Stimulated activated CD8-positive, alpha-beta memory T cell treated with anti-CD3 and anti-CD28 coated beads, Interleukin-2, amount 100 ng/mL, for 1 hour (primary cell): ENCODE results near the gene SMIM44.

Source experiments
- DNase-seq, 2 donors: peaks; one replicate each; pipeline ENCODE4 v3.0.0-alpha.2; 2020; ENCODE audit warnings: low read depth in 2 of 2

The SMIM44 gene

GRCh38 chr19:3434630-3435553 is 48.3 kb downstream of the SMIM44 start:
- peak; percentile 89 to 90 for DNase-seq

DNA sequence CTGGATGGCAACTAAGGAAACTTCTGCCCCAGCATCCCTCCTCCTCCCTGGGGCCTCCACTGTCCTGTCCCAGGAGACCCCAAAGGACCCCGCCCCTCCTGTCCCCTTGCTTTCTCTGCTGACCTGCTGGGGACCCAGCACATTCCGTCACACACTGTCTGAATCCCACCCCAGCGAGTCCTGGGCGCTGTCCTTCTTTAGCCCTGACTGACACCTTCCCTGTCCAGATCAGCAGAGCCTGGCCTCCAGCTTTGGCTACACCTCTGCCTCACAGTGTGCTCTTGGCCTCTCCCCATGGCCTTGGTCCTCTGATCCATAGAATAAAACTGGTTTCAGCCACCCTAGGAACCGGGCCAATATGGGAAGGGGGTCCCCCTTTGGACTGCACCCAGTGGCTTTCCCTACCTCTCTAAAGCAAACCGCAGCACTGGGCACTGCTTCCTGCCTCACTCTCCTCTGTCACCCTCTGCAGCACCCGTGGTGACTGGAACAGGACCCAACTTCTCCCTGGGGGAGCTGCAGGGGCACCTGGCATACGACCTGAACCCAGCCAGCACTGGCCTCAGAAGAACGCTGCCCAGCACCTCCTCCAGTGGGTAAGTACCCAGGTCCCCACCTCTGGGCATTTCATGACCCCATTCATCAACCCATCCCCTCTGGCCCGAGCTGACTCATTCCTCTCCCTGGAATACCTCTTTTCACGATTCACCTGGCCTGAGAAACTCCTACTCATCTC is 49.3 kb downstream of the SMIM44 start:
- DNase-seq: no peak

- no peak for DNase-seq
These were observed 49.9 kb downstream of the SMIM44 start for GRCh38 chr19:3433313-3433712.
